Mononuclear cell (primary cell): Measurements from ENCODE around the gene MS4A6A. TPM values are rescaled to one million over a fixed set of nuclear protein-coding genes. Genes with fewer than 3 reads are reported as not detected.
"Not testable (repeated sequence)": the region's sequence is repeated elsewhere in the genome, so short reads cannot be mapped to it uniquely, and the experiment has no call there.

Experiments
- H3K27me3 ChIP-seq: 2 replicates; pipeline ENCODE4 v1.6.0; 2011; ENCODE audit warnings: low read length, control low read depth; ENCODE audit not compliant: insufficient read depth
- H3K4me1 ChIP-seq: 2 replicates; pipeline ENCODE4 v1.5.1; 2011; ENCODE audit warnings: mild to moderate bottlenecking, low read length, control low read depth; ENCODE audit not compliant: insufficient read depth
- H3K4me3 ChIP-seq: 2 replicates; pipeline ENCODE4 v1.5.1; 2011; ENCODE audit warnings: mild to moderate bottlenecking, low read length, moderate library complexity
- H3K9me3 ChIP-seq: 2 replicates; pipeline ENCODE4 v1.5.1; 2011; ENCODE audit warnings: low read depth, mild to moderate bottlenecking, control low read depth, low read length
- total RNA-seq: library from RNA; depleted of rRNA; stranded (reverse); fragments of >200 nt; gene quantifications from one replicate; pipeline ENCODE4 v1.2.3, GENCODE V29; 2012

Gene MS4A6A
- total RNA-seq, 1 donor: 237 TPM

DNA sequence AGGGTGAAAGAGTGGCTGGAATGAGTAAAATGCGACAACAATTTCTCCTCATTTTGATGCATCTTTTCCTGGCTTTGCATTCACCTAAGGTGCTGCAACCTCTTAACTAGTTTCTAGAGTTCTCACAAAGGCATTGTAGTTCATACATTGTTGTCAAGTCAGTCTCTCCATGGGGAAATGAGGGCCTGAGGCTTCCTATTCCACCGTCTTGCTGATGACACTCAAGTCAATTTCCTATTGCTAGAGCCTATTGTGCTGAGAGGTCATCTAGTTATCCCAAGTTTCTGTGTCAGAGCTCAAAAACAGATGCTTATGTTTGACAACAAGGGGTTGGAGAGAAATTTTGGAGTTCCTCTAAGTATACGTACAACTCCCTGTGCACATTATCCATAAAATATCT is 11.6 kb upstream of the MS4A6A start:
- H3K4me1 ChIP-seq: peaks cover 36% of the 10 kb centered on the region
- H3K9me3 ChIP-seq: no peaks in the 10 kb centered on the region
- H3K27me3 ChIP-seq: no peaks in the 10 kb centered on the region
- no peak overlapping the region for H3K4me3 ChIP-seq

DNA sequence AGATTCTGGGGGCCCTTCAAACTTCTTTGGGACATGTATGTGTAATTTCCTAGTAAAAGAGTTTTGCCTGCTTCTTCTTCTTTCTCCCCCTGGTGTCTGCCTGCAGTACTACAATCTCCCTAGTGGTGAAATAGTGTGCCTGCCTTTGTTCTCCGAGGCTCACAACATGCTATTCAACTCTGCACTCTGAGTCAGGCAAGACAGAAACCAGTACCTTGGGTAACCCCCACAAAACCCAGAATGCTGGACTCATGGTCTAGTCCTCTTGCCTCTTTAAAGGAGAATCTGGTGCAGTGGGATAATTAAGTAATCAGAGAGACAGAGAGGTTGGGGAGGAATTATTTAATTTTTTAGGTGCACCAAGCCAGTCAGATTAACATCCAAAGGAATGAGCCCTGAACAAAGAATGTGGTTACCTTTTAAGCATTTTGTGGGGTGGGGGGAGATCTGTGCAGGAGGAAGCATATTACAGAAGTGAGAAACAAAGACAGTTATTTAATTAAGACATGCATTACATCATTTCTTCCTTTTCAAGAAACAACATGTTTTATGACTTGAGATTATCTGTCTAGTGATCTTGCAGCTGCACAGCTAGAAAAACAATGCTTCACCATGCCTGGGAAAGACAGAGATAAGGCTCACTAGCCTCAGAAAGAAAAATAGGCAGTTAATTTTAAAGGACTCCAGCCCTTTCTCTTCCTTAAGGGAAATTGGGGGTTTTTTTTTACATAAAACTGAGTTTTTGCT is 11.0 kb upstream of the MS4A6A start:
- Histone ChIP-seq H3K4me3 (no peak overlapping the region), H3K27me3 (no peaks in the 10 kb centered on the region), H3K9me3 (no peaks in the 10 kb centered on the region), H3K4me1 (peaks cover 42% of the 10 kb centered on the region)

DNA sequence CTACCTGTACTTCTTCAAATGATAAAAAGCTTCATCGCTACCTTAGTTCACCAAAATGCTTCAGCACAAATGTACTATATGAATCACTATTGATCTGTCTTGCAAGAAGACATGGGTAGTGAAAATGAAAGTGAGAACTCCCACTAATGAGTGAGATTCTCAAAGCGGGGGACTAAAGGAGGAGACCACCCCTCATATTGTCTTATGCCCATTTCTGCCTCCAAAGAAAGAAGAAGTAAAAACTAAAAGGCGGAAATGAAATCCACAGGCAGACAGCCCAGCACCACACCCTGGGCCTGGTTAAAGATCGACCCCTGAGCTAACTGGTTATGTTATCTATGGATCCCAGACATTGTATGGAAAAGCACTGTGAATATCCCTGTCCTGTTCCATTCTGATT is 9.7 kb upstream of the MS4A6A start:
- peaks cover 49% of the 10 kb centered on the region for H3K4me1 ChIP-seq
- H3K27me3 ChIP-seq, H3K4me3 ChIP-seq, H3K9me3 ChIP-seq: not testable (repeated sequence)

DNA sequence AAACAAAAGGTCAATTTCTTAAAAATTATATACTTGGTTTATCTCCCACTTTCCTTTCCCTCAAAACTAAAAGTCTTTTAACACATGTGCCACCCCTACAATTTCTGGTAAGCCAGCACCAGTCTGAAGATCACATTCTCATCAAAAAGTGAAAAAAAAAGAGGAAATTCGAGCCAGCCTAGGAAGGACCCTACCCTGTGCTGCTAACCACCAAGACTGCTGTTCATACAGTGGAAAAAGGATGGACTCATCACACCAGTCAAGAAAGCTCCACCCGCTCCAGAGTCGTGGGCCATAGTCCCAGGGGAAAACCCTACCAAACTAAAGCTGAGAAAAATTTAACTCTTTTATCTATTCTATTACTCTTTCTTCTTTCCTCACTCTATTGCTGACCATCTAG is 5.6 kb upstream of the MS4A6A start:
- not testable (repeated sequence) for H3K9me3 ChIP-seq, H3K4me3 ChIP-seq, H3K27me3 ChIP-seq
- H3K4me1 ChIP-seq: peaks cover 56% of the 10 kb centered on the region

DNA sequence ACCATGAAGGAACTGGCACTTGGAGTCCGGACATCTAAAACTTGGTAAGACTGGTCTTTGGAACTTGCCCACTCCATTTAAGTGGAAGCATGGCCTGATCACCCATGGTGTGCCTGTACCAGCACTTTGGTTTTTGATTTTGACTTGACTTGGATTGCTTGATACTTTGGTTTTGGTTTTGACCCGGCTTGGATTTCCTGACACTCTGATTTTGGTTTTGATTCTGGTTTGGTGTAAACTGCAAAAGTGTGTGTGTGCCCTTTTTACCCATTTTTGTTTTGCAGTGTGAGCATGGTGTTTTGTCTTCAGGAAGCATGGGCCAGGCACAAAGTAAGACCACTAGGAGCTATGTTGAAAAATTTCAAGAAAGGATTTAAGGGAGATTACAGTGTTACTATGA is 3.2 kb upstream of the MS4A6A start:
- H3K9me3 ChIP-seq, H3K4me3 ChIP-seq, H3K27me3 ChIP-seq: not testable (repeated sequence)
- peaks cover 56% of the 10 kb centered on the region for H3K4me1 ChIP-seq

DNA sequence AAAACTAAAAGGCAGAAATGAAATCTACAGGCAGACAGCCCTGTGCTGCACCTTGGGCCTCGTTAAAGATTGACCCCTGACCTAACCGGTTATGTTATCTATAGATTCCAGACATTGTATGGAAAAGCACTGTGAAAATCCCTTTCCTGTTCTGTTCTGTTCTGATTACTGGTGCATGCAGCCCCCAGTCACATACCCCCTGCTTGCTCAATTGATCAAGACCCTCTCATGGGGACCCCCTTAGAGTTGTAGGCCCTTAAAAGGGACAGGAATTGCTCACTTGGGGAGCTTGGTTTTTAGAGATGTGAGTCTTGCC is 2.6 kb upstream of the MS4A6A start:
- H3K27me3 ChIP-seq, H3K9me3 ChIP-seq, H3K4me3 ChIP-seq: not testable (repeated sequence)
- peaks cover 56% of the 10 kb centered on the region for H3K4me1 ChIP-seq

DNA sequence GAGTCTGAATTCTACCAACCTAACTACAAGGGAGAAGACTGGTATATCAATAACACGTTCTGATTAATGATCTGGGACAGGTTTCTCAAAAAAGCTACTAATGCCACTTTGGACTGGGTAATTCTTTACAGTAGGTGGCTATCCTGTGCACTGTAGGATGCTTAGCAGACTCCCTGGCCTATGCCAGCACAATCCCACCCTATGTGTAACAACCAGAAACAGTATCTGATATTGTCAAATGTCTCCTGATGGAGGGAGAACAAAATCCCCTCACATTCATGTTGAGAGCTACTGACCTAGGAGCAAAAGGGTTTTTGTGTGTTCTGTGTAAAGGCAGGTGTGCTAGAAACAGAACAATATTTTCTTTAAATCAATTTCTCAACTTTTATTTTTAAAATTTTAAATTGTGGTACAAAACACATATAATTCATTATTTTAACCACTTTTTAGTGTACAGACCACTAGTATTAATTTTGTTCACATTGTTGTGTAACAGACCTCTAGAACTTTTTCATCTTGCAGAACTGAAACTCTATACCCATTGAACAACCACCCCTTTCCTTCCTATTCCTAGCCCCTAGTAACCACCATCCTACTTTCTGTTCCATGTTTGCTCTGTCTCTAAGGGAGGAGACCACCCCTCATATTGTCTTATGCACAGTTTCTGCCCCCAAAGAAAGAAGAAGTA is 2.1 kb upstream of the MS4A6A start:
- no peak overlapping the region for H3K4me3 ChIP-seq
- H3K4me1 ChIP-seq: peaks cover 60% of the 10 kb centered on the region
- H3K27me3 ChIP-seq: no peaks in the 10 kb centered on the region
- no peaks in the 10 kb centered on the region for H3K9me3 ChIP-seq

DNA sequence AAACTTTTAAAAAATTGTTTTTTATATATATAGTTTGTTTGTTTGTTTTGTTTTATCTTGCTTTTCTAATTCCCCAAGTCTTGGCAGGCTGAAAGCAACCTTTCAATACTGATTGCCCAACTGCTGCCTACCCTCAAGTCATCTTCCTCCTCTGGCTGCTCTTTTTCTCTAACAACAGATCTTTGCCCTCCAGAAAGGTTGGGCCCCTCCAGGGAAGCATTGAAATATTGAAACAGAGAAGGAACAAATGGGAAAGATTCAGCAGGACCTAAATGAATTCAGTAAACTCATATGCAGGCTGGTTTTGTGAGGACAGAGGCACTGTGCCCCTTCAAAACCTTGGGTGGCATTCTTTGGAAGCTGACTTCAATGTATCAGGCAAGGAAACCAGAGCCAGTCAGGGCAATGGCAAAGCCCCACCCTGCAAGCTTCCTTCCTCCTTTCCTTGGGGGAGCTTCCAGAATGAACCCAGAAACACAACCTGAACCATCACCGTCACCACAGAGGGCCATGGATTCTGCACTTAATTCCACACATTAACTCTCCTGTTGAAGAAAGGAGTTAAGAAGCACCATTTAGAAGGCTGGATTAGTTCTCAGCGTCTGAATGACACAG is 815 bp upstream of the MS4A6A start:
- no peaks in the 10 kb centered on the region for H3K9me3 ChIP-seq
- no peak overlapping the region for H3K4me3 ChIP-seq
- peaks cover 64% of the 10 kb centered on the region for H3K4me1 ChIP-seq
- no peaks in the 10 kb centered on the region for H3K27me3 ChIP-seq

DNA sequence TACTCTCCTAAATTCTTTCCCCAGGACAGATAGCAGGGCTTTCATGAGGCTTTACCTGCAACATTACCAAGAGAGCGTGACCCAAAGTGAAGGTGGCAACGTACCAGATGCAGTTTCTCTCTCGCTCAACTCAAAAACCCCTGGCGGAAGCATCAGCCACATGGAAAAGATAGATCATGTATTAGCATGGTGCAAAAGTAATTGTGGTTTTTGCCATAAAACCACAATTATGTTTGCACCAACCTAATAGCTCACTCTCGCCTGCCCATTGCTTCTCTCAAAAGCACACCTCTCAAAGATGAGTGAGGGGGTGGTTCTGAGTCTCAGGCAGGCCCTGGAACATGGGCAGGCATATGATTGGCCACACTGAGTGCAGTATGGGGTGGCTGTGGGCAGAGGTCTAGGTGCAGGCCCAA is 7.0 kb downstream of the MS4A6A start:
- Histone ChIP-seq H3K27me3 (no peaks in the 10 kb centered on the region), H3K4me3 (no peak overlapping the region), H3K4me1 (peaks cover 72% of the 10 kb centered on the region), H3K9me3 (no peaks in the 10 kb centered on the region)

DNA sequence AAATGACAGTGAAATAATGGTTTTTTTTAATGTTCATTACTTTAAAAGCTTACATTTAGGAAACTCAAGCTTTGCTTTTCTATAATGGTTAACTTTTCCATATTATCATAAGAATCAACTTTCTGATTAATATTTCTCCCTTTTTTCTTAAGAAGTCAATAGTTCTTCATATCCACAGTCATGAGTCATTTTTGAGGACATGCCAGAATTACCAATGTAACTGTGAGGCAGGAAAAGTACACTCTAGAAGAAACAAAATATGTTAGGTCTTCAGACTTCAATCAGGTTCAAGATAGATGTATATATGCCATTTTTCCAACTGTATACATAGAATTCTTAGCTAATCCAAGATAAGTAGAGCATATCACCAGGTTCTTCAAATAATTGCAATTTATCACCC is 10.9 kb downstream of the MS4A6A start:
- no peak overlapping the region for H3K4me3 ChIP-seq
- H3K4me1 ChIP-seq: peaks cover 54% of the 10 kb centered on the region
- no peaks in the 10 kb centered on the region for H3K27me3 ChIP-seq
- H3K9me3 ChIP-seq: no peaks in the 10 kb centered on the region

DNA sequence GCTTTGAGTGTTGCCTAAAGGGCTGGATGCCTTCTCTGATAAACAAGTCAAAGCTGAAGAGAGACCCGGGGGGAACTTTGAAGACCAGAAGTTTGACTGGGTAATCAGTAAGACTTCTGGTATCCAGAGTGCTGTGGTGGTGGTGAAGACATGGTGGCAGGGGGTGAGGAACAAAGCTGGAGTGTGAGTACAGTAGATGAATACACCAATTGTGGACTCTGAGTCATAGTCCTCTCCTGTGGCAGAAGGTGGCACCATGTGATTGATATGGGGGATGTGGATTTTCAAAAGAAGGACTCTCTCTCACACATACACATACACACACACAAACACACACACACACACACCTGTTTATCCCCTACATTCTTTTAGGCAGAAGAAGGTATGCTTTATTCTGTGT is 12.3 kb downstream of the MS4A6A start:
- Histone ChIP-seq H3K27me3 (no peaks in the 10 kb centered on the region), H3K4me1 (peaks cover 41% of the 10 kb centered on the region), H3K9me3 (no peaks in the 10 kb centered on the region), H3K4me3 (no peak overlapping the region)

DNA sequence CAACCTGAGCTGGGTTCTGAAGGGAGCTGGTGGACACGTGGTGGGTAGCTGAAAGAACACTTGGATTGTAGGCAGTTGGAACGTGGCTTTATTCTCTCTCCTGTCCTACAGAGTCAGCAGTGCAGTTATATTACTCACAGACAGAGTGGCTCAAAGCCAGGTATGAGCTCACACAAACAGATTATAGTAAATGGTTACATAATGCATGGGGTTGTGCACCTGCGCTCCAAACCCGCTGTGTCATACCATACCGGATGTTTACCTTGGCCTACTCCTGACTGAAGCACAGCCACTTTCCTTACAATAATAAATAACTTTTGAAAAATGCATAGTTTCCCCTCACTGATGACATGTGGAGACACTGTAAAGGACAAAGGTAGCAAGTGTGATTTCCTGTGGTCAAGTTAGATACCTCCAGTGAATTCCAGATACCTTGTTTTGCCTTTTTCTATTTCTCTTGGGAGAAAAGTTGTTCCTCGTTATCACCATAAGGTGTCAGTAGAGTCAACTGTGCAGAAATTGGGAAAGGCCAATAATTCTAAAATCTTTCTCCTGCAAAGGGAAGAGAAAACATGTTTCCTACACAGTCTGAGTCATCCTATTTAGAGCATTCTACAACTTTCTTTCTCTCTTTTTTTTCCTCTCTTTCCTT is 13.5 kb downstream of the MS4A6A start:
- Histone ChIP-seq H3K9me3 (no peaks in the 10 kb centered on the region), H3K4me3 (no peak overlapping the region), H3K4me1 (peaks cover 31% of the 10 kb centered on the region), H3K27me3 (no peaks in the 10 kb centered on the region)

DNA sequence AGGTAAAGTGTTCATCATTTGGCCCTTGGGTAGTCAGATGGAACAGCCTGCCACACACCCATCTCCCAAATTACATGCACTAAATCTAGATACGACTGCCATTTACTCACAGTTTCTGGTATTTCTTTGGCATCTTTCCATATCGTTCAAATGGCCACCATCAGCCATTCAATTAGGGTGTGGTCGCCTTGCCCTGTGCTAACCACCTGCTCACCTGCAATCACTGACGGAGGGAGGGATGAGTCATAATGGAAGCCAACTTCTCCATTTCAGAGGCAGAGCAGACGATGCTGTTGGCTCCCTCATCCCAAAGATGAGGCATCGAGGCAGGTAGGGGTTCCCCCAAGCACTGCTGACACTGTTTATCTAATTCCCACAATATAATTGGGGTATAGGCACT is 14.6 kb downstream of the MS4A6A start:
- Histone ChIP-seq H3K4me1 (peaks cover 22% of the 10 kb centered on the region), H3K9me3 (no peaks in the 10 kb centered on the region), H3K27me3 (no peaks in the 10 kb centered on the region), H3K4me3 (no peak overlapping the region)

DNA sequence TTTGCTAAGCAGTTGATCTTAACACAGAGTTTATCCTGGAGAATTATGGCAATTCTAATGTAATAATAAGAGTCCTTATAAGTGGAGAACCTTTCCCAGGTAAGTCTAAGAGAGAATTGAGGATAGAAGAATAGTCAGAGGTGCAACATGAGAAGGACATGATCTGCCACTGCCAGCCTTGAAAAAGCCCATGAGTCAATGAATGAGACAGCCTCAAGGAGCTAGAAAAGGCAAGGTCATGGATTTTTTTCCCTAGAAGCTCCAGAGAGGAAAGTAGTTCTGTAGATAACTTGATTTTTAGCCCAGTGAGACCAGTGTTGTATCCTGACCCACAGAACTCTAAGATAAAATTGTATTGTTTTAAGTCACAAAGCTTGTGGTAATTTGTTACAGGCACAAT is 16.9 kb downstream of the MS4A6A start:
- Histone ChIP-seq H3K4me3 (no peak overlapping the region), H3K9me3 (no peaks in the 10 kb centered on the region), H3K27me3 (no peaks in the 10 kb centered on the region), H3K4me1 (peaks cover 13% of the 10 kb centered on the region)

DNA sequence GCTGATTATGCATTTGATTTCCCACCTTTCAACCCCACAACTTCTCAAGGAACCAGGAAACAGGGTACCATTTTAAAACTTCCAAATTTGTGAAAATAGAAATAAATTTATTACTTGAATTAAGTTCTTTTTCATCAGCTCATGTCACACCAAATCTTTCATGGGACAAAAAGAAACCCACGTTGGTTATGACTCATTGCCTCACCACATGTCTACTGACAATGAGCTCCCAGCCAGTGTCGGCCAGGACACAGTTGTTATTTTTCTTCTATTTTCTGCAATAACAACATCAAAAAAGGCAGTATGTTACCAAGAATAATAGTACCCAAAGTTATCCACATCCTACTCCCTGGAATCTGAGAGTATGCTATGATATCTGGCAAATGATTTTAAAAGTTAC is 17.3 kb downstream of the MS4A6A start:
- Histone ChIP-seq H3K4me3 (no peak overlapping the region), H3K9me3 (no peaks in the 10 kb centered on the region), H3K4me1 (peaks cover 9% of the 10 kb centered on the region), H3K27me3 (no peaks in the 10 kb centered on the region)
